Stimulated activated CD4-positive, alpha-beta T cell treated with anti-CD3 and anti-CD28 coated beads, Interleukin-15, amount 100 ng/mL, for 1 hour (primary cell): ENCODE results near the gene TRAF3IP1.
A peak's percentile ranks its signal among the peaks of the same experiment; 100 is the strongest.
"Not testable (repeated sequence)": the region's sequence is repeated elsewhere in the genome, so short reads cannot be mapped to it uniquely, and the experiment has no call there.

ENCODE experiments used
- DNase-seq, 2 donors: peaks; one replicate each; pipeline ENCODE4 v3.0.0-alpha.2; 2020; ENCODE audit warnings: low read depth in 1 of 2, low spot score in 1 of 2

The TRAF3IP1 gene

DNA sequence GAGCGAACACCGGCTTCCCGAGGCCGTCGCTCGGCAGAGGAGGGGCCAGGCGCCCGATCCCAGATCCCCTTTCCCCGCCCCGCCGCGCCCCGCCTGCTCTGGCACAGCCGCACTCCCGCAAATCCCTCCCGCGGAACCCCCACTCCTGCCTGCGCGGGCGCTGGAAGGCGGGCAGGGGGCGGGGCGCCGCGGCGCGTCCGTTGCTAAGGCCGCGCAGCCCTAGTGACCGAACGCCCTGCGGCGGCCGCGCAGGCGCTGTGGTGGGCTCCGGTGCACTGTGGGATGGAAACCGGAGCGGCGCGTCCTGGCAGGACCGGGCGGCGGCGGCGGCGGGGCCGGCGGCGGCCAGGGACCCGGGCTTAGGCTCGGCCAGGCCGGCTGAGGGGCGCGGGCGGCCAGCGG, at the start of gene TRAF3IP1:
Gene TRAF3IP1, plus strand, starts transcription at position 273 of the 402 bp plus-strand sequence. CDS start 145 bp downstream, outside the sequence.
- peak; percentile 75 to 78 for DNase-seq

- no peak for DNase-seq
Measured at GRCh38 chr2:238270606-238271005, 49.7 kb upstream of the TRAF3IP1 start.

DNA sequence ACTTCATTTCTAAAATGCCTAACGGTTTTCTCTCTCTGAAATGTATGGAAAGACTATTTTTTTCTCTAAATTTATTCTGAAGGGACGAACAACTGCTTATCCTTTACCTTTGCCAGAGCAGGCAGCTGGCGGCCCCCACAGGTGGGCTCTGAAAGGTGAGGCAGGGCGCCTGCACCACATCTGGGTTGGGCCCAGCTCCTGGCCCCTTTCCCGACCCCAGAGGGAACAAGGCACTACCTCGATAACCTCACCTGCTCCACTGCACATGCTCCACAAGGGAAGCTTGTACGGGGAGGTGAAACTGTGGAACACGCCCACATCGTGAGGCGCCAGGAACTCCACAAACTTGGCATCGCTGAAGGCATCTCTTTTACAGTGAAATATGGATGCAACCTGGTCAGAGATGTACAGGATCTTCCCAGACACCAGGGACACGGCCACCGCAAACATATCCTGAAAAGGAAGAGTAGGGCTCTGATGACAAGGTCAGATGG, 49.2 kb upstream of the TRAF3IP1 start:
- DNase-seq = no peak

DNA sequence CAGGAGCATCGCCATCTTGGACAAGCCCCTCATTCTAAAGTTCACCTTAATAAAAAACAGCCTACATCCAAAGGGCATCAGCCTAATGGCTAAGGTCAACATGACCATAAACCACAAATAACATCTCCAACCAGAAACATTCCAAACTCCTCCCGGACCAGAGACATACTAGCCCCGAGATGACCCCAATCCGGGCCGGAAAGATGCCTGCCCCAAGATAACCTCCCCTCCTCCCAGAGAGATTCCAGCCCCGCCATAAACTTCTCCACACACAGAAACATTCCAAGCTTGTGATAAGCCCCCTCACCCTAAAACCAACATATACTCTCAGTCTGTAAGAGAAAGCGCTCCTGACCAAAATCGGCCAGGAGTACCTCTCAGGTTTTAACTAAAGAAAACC, 48.6 kb upstream of the TRAF3IP1 start:
- not testable (repeated sequence) for DNase-seq

GRCh38 chr2:238272156-238272555, 48.2 kb upstream of the TRAF3IP1 start:
- DNase-seq = no peak

GRCh38 chr2:238273433-238273832, 46.9 kb upstream of the TRAF3IP1 start:
- DNase-seq = not testable (repeated sequence)

GRCh38 chr2:238274152-238274865, 46.0 kb upstream of the TRAF3IP1 start:
- DNase-seq = no peak

DNA sequence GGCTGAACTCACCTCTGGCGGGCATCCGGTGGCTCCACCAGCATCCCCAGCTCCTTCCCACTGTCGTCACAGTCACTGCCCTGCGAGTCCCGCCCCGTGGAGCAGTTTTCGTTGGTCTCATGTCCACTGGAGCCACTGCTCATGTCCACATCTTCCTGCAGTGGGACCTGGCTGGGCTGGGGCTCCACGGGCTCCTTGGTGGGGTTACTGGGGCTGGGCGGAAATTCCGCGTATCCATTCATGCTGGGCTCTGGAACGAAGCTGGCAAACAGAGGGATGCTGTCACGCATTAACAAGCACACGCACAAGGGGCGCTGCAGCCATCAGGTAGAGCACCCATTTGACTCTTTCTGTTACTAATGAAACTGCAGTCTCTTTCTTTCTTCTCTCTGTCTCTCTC, 42.6 kb upstream of the TRAF3IP1 start:
- DNase-seq = no peak

DNA sequence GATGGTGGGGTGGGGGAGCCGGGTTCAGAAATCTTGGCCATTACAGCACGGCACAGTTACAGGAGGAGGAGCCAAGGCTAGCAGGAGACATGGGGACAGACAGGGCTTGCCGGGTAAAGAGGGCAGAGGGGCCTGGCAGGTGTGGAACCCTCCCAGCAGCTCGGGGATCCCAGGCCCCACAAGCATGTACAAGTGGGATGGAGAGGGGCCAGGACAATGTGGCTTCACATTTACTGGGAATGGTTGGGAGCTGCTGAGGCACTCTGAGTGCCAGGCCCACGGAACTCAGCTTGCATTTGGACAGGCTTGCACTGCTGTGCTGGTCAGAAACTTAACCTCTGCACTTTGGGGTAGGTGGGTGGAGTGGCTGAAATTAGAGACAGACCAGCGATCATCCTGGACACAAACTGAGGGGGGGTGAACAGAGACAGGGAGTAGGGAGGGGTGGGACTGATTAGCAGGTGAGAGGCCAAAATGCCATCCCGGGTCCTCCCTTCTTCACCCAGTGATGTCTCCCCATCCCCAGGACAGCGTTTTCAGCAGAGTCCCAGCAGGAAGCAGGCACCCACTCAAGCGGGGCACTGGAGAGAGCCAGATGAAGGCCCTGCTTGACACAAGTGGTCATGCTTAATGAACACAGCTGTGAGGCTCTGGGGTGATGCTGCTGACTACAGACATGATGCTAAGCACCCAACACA, 41.5 kb upstream of the TRAF3IP1 start:
- no peak for DNase-seq

DNA sequence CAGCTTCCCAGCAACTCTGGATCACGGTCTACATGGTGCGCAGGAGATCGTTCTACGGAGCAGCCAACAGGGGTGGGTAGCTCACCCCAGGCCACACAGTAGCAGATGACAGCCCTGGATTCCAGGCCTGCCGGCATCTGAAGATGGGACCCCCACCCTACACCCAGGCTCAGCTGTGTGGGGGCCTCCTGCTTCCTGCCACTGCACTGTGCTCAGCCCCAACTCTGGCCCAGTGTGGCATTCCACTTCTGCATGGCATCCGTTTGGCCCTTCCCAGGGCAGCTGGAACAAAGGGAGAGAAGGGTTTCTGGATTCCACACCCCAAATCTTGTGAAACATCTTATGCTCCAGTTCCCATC, 41.0 kb upstream of the TRAF3IP1 start:
- DNase-seq = no peak

DNA sequence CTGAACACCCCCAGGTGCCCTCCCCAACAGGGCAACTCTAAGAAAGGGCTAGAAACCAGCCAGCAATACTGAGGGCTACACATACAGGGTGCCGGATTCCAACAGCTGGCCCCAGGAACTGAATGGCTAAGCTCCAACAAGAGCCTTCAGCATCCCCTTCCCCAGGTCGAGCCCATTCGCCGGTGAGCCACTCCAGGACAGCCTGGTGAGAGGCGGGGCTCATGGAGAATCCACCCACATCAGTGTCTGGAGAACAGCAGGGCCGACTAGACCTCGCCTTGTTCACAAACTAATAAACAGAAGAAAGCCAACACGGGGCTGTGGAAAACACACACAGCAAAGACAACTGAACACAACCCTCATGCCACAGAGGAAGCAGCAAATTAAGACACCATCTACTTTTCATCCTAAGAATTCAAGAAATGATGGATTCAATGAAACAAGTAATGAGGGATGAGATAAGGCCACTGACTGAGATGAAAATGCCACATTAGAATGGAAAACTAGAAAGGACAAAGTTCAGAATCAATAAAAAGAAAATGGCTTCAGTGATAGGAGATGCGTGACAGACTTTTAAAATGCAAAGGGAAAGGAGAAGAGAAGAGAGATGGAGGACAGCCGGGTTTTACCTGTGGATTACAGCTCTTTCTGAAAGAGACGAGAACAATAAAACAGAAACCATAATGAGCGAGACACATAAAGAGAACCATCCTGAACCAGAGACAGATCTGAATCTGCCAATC, 40.1 kb upstream of the TRAF3IP1 start:
- no peak for DNase-seq

- DNase-seq = no peak
Measured at GRCh38 chr2:238281826-238282480, 38.4 kb upstream of the TRAF3IP1 start.

- DNase-seq = no peak
Measured at GRCh38 chr2:238282861-238283738, 37.2 kb upstream of the TRAF3IP1 start.

DNA sequence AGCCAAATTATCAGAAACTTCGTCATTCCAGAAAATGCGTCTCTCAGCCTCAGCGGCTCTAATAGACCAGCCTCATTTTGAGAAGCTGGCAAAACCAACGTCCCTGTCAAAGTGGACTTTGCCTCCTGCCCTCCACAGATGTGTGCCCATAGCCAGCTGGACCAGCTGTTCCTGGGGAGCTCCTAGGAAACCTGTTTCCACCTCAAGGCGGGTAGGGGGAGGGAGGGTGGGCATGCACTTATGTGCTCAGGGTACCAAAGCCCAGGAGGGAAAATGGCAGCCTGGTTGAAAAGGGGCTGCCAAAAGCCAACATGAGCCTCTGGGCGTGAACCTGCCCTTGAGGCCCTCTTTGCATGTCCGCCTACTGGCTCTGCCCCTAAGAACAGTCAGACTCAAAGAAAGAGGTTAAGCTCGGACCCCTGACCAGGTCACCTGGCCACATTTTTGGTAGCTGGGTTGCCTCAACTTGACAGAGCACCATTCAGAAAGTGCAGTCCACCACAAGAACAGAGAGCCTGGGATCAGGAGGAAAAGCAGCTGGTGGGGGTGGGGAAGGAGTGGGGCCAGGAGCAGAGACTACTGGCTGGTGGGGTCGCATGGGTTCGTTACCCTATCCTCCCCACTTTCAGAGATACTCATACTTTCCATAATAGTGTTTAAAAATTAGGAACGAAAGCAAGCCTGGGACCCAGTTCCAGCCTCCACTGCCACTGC, 35.4 kb upstream of the TRAF3IP1 start:
- no peak for DNase-seq

DNA sequence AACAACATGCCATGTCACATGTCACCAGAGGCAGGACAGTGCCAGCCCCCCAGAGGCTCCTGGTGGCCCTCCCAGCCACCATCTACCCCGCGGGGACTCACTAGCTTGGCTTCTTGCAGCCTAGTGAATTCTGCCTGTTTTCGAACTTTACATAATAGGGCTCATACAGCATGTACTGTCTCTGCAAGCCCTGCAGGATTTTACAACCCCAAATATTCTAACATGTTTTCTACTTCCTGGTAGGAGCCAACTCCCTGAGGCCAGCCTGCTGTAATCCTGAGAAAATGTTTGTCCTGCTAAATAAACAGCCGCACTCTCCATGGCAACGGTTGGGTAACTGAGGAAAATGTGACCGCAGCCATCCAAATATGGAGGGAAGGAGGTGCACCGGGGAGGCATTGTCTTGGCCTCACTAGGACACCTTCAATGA, 34.6 kb upstream of the TRAF3IP1 start:
- DNase-seq = no peak

DNA sequence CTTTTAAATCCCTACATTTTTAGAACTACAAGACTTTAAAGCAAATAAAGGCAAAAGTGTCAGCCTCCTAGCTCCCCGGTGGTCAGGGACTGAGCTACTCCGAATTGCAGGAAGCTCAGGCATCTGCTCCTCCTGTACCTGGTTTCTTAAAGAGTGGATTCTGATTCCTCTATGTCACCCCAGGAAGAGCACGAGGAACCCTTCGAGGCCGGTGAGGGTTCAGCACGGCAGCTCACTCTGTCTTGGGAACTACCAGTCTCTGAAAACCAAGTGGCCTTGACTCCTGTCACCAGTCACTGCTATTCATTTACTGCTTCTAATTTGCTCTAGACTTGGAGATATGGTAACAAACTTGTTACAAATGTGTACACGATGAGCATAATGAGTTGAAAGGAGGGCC, 34.2 kb upstream of the TRAF3IP1 start:
- no peak for DNase-seq

DNA sequence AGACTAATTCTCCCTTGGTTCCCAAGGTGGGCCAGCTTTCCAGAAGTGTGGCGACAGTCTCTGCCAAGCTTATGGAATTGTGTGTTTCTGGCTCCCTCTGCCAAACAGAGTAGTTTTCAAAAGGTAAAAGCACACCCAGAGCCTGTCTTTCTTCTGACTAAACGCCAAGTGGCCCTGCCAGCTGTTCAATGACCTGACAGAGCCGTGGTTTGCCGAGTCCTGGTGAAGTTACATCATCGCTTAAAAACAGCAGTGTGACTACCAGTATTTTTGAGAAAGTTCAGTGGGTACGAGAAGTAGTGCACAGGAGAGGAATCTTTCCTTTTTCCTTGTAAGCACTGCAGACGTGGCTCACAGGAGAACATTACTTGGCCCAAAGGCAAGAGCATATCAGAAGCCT, 33.8 kb upstream of the TRAF3IP1 start:
- no peak for DNase-seq

DNA sequence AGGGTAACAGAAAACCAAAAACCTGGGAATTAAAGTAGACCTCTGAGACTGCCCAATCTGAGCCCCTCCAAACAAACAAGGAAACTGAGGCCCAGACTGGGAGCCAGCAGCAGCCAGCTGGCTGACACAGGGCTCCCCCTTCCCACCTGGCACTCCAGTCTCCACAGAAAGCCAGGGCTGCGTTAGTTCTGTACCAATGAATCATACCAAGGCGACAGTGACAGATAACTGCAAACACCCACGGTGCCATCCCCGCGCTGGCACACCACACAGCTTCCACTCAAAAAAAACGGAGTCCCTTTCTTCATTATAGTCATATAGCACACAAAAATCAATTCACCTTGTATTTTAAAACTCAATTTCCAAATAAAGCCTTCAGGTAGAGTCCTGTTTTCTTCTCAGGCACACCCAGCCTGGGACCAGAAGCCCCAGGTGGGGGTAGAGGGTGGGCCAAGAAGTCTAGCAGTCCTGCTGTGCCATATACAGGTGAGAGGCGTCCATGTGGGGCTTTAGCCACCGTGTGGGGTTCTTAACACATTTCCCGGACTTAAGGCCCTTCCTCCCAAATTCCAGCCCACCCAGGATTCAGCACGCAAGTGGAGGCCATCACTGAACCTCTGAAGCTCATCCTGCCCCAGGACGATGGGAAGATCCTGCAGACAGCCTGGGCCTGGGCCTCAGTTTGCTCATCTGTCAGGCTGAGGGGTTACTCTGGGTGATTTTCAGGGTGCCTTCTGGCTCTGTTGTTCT, 33.2 kb upstream of the TRAF3IP1 start:
- DNase-seq = peak in 1 of 2 donors; percentile 16
